Stimulated activated CD4-positive, alpha-beta T cell treated with anti-CD3 and anti-CD28 coated beads, Interleukin-4, amount 100 ng/mL, for 1 hour (primary cell): ENCODE measurements around the gene CTBP2.
"Not testable (repeated sequence)": the region's sequence is repeated elsewhere in the genome, so short reads cannot be mapped to it uniquely, and the experiment has no call there.

Experiments used
- DNase-seq: peaks from one replicate; pipeline ENCODE4 v3.0.0-alpha.2; 2020

The CTBP2 gene

GRCh38 chr10:125082881-125083575 is 77.3 kb downstream of the CTBP2 start:
- DNase-seq: no peak

GRCh38 chr10:125082471-125082870 is 77.9 kb downstream of the CTBP2 start:
- not testable (repeated sequence) for DNase-seq

GRCh38 chr10:125081931-125082330 is 78.4 kb downstream of the CTBP2 start:
- DNase-seq: no peak

GRCh38 chr10:125080984-125081383 is 79.4 kb downstream of the CTBP2 start:
- DNase-seq: no peak

- no peak for DNase-seq
These were observed 80.1 kb downstream of the CTBP2 start for GRCh38 chr10:125080296-125080695.

GRCh38 chr10:125079091-125079600 is 81.2 kb downstream of the CTBP2 start:
- DNase-seq: no peak

- DNase-seq: no peak
These were observed 83.3 kb downstream of the CTBP2 start for GRCh38 chr10:125076891-125077541.

- no peak for DNase-seq
These were observed 84.1 kb downstream of the CTBP2 start for GRCh38 chr10:125076121-125076825.

GRCh38 chr10:125073996-125074395 is 86.4 kb downstream of the CTBP2 start:
- DNase-seq: no peak

- DNase-seq: no peak
These were observed 87.6 kb downstream of the CTBP2 start for GRCh38 chr10:125072794-125073193.

GRCh38 chr10:125071008-125071407 is 89.4 kb downstream of the CTBP2 start:
- no peak for DNase-seq

- DNase-seq: no peak
These were observed 92.0 kb downstream of the CTBP2 start for GRCh38 chr10:125068406-125068805.

GRCh38 chr10:125067764-125068163 is 92.6 kb downstream of the CTBP2 start:
- no peak for DNase-seq

GRCh38 chr10:125066764-125067450 is 93.5 kb downstream of the CTBP2 start:
- DNase-seq: no peak

- DNase-seq: no peak
These were observed 95.5 kb downstream of the CTBP2 start for GRCh38 chr10:125064681-125065492.

- DNase-seq: no peak
These were observed 97.0 kb downstream of the CTBP2 start for GRCh38 chr10:125063256-125063925.

- no peak for DNase-seq
These were observed 97.5 kb downstream of the CTBP2 start for GRCh38 chr10:125062914-125063230.

- DNase-seq: no peak
These were observed 98.0 kb downstream of the CTBP2 start for GRCh38 chr10:125062227-125062913.

- no peak for DNase-seq
These were observed 98.7 kb downstream of the CTBP2 start for GRCh38 chr10:125061557-125062226.

- DNase-seq: peak; percentile 25
These were observed 99.4 kb downstream of the CTBP2 start for GRCh38 chr10:125060826-125061556.
